Right renal pelvis (tissue), 4 donors: ENCODE results near the gene HMGB3. TPM values are rescaled to one million over a fixed set of nuclear protein-coding genes. Genes with fewer than 3 reads are reported as not detected.
"Not testable (repeated sequence)": the region's sequence is repeated elsewhere in the genome, so short reads cannot be mapped to it uniquely, and the experiment has no call there.

ENCODE experiments used
- DNase-seq, 4 donors: peaks; one replicate each; pipeline ENCODE4 v3.0.0-alpha.2; 2013; ENCODE audit warnings: low read depth in 4 of 4, low spot score in 3 of 4, missing footprints in 1 of 4
- polyA plus RNA-seq, 4 donors: library from polyadenylated mRNA; unstranded; fragments of 120-200 nt; gene quantifications; one replicate each; pipeline ENCODE4 v1.2.1, GENCODE V29; 2013; ENCODE audit not compliant: insufficient read length in 4 of 4

HMGB3 gene
- 100 to 1,000 TPM; 119 to 149 (median 134) TPM for polyA plus RNA-seq

DNA sequence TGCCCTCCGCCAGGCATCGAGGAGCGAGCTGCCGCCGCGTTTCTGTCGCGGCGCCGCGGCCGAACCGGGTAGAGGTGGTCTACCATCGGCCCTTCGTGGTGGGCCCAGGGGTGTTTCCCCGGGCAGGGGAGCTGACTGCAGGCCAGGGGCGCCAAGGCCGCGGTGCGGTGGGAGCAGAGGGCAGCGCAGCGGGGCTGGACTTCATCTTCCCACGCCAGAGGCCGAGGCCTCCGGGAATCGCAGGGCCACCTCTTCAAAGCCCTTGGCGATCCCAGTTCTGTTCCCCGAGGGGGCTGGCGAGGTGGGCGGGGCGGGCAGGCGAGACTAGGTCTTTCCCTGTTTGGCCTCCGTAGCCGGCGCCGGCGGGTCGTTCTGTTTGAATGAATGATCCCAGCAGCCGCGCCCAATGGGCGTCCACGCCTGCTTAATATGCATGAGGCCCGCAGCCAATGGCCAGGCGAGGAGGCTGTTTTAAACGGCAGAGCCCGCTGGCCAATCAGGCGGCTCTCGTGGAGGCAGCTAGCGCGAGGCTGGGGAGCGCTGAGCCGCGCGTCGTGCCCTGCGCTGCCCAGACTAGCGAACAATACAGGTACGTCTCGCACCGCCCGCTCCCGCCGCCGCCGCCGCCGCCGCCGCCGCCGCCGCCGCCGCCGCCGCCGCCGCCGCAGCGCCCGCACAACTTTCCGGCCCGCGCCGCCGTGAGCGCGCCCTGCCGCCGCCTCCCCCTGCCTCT, at the start of gene HMGB3:
Gene HMGB3 (plus strand): TSS at position 548 of the 733 bp plus-strand sequence. CDS start 2,265 bp downstream, outside the sequence.
- DNase-seq, result peak; percentile 60 to 80 (median 72)

DNA sequence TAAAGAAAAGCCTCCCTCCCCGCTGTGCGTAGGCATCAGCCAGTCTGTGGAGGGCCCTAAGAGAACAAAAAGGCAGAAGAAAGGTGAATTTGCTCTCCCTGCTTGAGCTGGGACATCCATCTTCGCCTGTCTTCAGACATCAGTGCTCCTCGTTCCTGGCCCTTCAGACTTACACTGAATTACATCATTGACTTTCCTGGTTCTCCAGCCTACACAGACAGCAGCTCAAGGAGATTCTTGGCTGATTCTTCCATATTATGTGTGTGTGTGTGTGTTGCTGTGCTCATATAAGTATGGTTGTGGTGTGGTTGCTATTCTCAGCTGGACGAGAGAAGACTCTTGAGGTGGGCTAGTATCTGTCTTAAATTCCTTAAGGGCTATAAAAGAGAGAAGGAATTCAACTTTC, 49.2 kb upstream of the HMGB3 start:
- DNase-seq, result no peak

DNA sequence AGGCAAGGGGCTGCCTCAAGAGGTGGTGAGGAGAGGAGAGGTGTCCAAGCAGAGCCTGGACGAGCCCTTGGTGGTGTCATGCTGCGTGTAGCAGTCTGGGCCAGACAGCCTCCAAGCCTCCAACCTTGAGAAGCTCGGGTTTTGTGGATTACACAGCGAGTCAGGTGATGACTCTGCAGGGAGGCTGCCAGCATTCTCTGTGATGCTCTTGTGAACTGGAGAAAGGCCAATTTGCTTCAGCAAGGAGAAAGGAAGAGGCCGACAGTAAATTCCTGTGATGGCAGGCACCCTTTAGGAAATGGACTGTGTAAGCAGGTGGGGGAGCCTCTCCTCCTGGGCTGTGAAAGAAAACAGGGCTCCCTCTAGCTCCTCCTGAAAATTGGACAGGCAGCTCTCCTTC, 48.7 kb upstream of the HMGB3 start:
- DNase-seq, result no peak

DNA sequence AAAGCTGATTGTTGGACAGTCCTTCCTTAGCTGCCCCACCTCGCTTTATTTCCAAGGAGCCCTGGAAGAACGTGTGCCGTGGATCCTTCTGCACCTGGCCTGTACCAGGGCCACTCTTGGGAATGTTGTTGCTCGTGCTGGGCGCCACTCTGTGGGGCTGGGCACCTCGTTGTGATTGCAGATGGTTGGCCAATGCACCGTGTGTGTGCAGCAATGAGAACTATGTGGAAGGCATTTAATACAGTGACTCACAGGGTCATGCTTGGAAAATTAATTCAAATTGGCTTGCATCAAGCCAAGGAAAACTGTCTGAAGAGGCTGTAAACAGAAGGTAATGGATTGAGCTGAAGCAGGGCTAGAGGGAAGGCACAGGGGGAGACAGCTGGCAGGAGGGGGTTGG, 47.7 kb upstream of the HMGB3 start:
- no peak for DNase-seq

DNA sequence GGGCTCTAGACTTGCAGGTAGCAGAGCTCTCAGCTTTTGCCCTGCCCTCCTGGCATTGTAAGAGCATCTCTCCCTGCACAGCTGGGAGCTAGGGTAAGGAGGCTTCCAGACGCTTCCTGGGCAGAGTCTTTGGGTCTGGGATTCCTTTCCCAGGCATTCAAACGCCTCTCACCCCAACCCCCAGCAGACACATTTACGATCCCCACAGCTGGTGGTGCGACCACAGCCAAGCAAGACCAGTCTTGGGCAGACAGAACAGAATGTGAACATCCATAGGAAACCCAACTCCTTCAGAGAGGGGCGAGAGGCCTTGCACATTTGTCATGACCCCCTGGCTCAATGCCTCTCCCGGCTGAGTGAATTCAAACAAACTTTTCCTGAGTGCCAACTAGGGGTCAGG, 46.6 kb upstream of the HMGB3 start:
- no peak for DNase-seq

- DNase-seq, result no peak
Measured at GRCh38 chrX:150940844-150941495, 42.2 kb upstream of the HMGB3 start.

DNA sequence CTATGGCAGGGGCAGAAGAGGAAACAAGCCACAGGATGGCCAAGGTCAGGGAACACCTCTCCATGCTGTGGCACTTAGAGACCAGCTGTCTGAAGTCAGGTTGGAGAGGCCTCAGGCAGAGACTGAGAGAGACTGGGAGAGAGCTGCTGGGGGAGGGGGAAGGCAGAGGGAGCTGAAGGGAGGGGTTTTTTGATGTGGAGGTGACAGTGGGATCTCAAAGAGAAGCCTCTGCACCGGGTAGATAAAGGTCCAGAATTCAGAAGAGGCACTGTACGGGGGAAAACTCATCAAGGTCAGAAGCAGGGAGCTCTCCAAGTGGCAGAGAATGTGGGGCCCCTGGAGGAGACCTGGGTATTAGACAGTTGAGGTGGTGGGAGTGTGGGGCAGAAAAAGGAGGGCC, 41.6 kb upstream of the HMGB3 start:
- DNase-seq, result no peak

DNA sequence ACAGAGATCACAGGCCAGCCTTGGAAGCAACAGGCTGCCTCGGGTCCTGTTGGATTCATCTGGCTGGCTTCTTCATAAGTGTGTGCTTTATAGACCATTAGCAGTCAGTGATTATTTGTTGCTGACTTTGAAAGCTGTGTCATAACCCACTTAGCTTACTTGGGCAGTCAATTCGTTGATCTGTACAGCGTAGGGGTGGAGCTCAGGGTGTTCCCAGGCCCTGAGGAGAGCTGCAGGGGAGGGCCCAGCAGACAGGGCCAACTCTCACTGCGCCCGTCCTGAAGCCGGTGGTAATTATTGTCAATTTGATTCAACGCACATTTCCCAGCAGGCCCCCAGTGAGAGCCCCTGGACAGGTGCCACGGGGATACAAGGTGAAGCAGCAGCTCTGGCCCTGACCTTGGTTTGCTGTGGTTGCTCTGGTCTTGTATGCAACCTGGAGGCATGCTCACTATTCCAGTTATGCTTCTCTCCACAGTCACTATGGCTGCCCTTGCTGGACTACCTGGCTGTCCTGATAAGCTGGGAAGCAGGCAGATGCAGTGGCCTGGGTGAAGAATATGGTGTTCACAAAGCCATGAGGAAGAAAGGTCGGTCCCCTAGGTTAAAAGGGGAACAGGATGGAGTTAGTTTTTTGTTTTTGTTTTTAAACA, 40.1 kb upstream of the HMGB3 start:
- no peak for DNase-seq

DNA sequence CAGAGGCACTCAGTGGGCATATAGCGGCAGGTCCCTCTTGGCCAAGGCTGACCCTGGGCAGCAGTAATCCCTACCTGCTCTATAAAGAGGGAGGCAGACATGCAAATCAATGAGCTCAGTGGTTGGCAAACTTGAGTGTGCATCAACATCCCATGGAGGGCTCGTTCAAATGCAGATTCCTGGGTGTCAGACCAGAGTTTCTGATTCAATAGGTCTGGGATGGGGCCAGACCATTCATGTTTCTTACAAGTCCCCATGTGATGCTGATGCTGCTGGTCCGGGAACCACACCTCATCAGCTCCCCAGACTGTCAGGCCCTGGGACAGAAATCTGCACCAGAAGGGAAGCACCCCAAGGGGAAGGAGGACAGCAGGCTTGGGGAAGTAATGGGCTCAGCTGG, 38.9 kb upstream of the HMGB3 start:
- no peak for DNase-seq

- no peak for DNase-seq
Measured at GRCh38 chrX:150954951-150955350, 28.2 kb upstream of the HMGB3 start.

DNA sequence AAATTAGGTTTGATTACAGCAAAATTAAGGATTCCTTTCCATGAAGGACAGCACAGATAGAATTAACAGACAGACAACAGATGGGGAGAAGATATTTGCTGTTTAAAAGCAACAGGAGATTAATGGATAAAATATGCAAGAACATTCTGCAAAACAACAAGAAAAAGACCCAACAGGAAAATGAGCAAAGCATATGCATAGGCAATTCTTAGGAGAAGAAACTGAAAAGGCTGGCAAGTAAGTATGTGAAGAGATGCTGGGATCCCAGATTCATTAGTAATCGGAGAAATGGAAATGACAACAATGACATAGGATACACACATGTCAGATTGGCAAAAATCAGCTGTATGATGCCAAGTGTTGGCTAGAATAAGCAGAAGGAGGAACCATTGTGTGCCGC, 27.5 kb upstream of the HMGB3 start:
- no peak for DNase-seq

- DNase-seq, result no peak
Measured at GRCh38 chrX:150958177-150958576, 25.0 kb upstream of the HMGB3 start.

DNA sequence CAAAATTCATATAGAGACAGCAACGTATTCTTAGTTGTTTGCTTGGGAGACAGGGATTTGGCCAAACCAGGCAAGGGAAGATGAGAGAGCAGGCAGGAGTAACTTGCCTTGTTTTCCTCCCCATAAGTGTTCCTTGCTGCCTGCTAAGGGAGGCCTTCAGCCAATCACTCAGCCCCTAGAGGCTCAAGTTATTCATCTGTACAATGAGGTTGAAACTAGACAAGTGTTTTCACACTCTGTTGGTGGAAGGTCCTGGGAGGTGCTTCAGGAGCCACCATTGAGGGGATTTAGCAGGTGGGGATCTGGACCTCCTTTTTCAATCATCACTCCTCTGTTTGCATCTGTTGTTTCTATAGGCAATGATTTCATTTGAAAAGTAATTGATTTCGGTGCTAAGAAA, 23.6 kb upstream of the HMGB3 start:
- no peak for DNase-seq

- DNase-seq, result no peak
Measured at GRCh38 chrX:150961631-150962030, 21.5 kb upstream of the HMGB3 start.

DNA sequence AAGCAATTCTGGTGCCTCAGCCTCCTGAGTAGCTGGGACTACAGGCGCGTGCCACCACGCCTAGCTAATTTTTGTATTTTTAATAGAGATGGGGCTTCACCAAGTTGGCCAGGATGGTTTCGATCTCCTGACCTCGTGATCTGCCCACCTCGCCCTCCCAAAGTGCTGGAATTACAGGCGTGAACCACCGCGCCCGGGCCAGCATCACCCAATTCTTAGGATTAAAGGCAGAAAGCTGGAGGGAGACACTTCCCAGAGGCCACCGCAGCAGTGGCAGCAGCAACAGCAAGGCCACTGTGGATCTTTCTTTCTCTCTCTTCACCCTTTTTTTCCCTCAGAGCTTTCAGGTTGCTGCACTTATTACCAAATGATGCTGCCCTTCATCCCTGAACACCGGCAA, 18.7 kb upstream of the HMGB3 start:
- not testable (repeated sequence) for DNase-seq

GRCh38 chrX:150966235-150966634, 16.9 kb upstream of the HMGB3 start:
- no peak for DNase-seq

- no peak for DNase-seq
Measured at GRCh38 chrX:150966742-150967141, 16.4 kb upstream of the HMGB3 start.

- no peak for DNase-seq
Measured at GRCh38 chrX:150967786-150968185, 15.3 kb upstream of the HMGB3 start.

- DNase-seq, result no peak
Measured at GRCh38 chrX:150968862-150969720, 14.0 kb upstream of the HMGB3 start.

- DNase-seq, result no peak
Measured at GRCh38 chrX:150972450-150972849, 10.7 kb upstream of the HMGB3 start.
